HG03520 (cell line): ENCODE data around the gene PRR19.

Source experiments
- ATAC-seq: cut with Tn5 transposase; IDR thresholded peaks from one replicate; pipeline ENCODE4 v1.9.1; 2021; ENCODE audit warnings: mild to moderate bottlenecking, moderate library complexity; ENCODE audit not compliant: unreplicated experiment

The PRR19 gene

GRCh38 chr19:42281827-42282762 is 19.8 kb upstream of the PRR19 start:
- ATAC-seq = no peak

GRCh38 chr19:42282819-42283187 is 19.1 kb upstream of the PRR19 start:
- ATAC-seq = no peak

- peak; percentile 35 for ATAC-seq
Observed at GRCh38 chr19:42283188-42284065, 18.5 kb upstream of the PRR19 start.

GRCh38 chr19:42284066-42284501 is 17.8 kb upstream of the PRR19 start:
- ATAC-seq = peak; percentile 28

- ATAC-seq = no peak
Observed at GRCh38 chr19:42284591-42285341, 17.2 kb upstream of the PRR19 start.

- ATAC-seq = no peak
Observed at GRCh38 chr19:42285541-42285941, 16.4 kb upstream of the PRR19 start.

GRCh38 chr19:42285988-42286348 is 16.0 kb upstream of the PRR19 start:
- no peak for ATAC-seq

GRCh38 chr19:42286349-42287016 is 15.4 kb upstream of the PRR19 start:
- no peak for ATAC-seq

- ATAC-seq = no peak
Observed at GRCh38 chr19:42287017-42287826, 14.7 kb upstream of the PRR19 start.

- no peak for ATAC-seq
Observed at GRCh38 chr19:42287827-42288107, 14.2 kb upstream of the PRR19 start.

- no peak for ATAC-seq
Observed at GRCh38 chr19:42288387-42288786, 13.5 kb upstream of the PRR19 start.

GRCh38 chr19:42288881-42289555 is 12.9 kb upstream of the PRR19 start:
- ATAC-seq = no peak

- ATAC-seq = no peak
Observed at GRCh38 chr19:42289556-42290041, 12.3 kb upstream of the PRR19 start.

GRCh38 chr19:42290136-42290522 is 11.8 kb upstream of the PRR19 start:
- no peak for ATAC-seq

- ATAC-seq = no peak
Observed at GRCh38 chr19:42290523-42291434, 11.2 kb upstream of the PRR19 start.

GRCh38 chr19:42291435-42291810 is 10.5 kb upstream of the PRR19 start:
- no peak for ATAC-seq

- no peak for ATAC-seq
Observed at GRCh38 chr19:42292042-42292960, 9.6 kb upstream of the PRR19 start.
